Smooth muscle cell (in vitro differentiated cells): ENCODE results near the gene GRAMD1A. TPM values are rescaled to one million over a fixed set of nuclear protein-coding genes. Genes with fewer than 3 reads are reported as not detected.

ENCODE experiments used
- DNase-seq: peaks from one replicate; lab custom pipeline; 2025; ENCODE audit not compliant: unreplicated experiment; lab: John Stamatoyannopoulos, UW
- H2AFZ ChIP-seq: fragments of 200-600 bp; sonication (generic); 2 replicates; pipeline ENCODE4 v1.6.0; 2016; ENCODE audit warnings: antibody characterized with exemption, low read depth, mild to moderate bottlenecking
- H3F3A ChIP-seq: fragments of 200-600 bp; sonication (generic); 2 replicates; pipeline ENCODE4 v1.6.0; 2017; ENCODE audit warnings: antibody characterized with exemption, low read depth
- H3K27ac ChIP-seq: fragments of 200-600 bp; sonication (generic); 2 replicates; pipeline ENCODE4 v1.5.1; 2016; ENCODE audit warnings: low read depth, mild to moderate bottlenecking
- H3K27me3 ChIP-seq: fragments of 200-600 bp; sonication (generic); 2 replicates; pipeline ENCODE4 v1.6.1; 2016; ENCODE audit warnings: low read depth, mild to moderate bottlenecking
- H3K36me3 ChIP-seq: fragments of 200-600 bp; sonication (generic); 2 replicates; pipeline ENCODE4 v1.5.1; 2016; ENCODE audit warnings: low read depth
- H3K4me1 ChIP-seq: fragments of 200-600 bp; sonication (generic); 2 replicates; pipeline ENCODE4 v1.5.1; 2016; ENCODE audit warnings: low read depth
- H3K4me2 ChIP-seq: fragments of 200-600 bp; sonication (generic); 2 replicates; pipeline ENCODE4 v1.6.0; 2016; ENCODE audit warnings: mild to moderate bottlenecking
- H3K4me3 ChIP-seq: fragments of 200-600 bp; sonication (generic); 2 replicates; pipeline ENCODE4 v1.5.1; 2016; ENCODE audit warnings: mild to moderate bottlenecking
- H3K79me2 ChIP-seq: fragments of 200-600 bp; sonication (generic); 2 replicates; pipeline ENCODE4 v1.6.0; 2016; ENCODE audit warnings: low read depth, mild to moderate bottlenecking
- H3K9ac ChIP-seq: fragments of 200-600 bp; sonication (generic); 2 replicates; pipeline ENCODE4 v1.6.0; 2016; ENCODE audit warnings: low read depth
- H3K9me3 ChIP-seq: fragments of 200-600 bp; sonication (generic); replicated peaks from 2 replicates; pipeline ENCODE4 v1.5.1; 2016; ENCODE audit warnings: low read depth
- H4K20me1 ChIP-seq: fragments of 200-600 bp; sonication (generic); 2 replicates; pipeline ENCODE4 v1.6.0; 2016; ENCODE audit warnings: low read depth
- WGBS: methylation state at CpG from one replicate; pipeline ENCODE4 v1.1.7; 2016; ENCODE audit warnings: low lambda C conversion rate; 5-methylcytosine and 5-hydroxymethylcytosine counted together
- polyA plus RNA-seq: library from polyadenylated mRNA; unstranded; fragments of >200 nt; fragmentation: Nextera tagmentation; extraction: Ambion mirVana; gene quantifications from 2 replicates; pipeline ENCODE4 v1.2.1, GENCODE V29; 2016
- total RNA-seq: library from RNA; depleted of rRNA; stranded (reverse); fragments of >200 nt; gene quantifications from 2 replicates; pipeline ENCODE4 v1.2.3, GENCODE V29; 2014
- TF ChIP-seq, protein P1 (sequence below): fragments of 200-600 bp; sonication (generic); IDR thresholded peaks from 2 replicates; pipeline ENCODE4 v1.5.1; 2017; ENCODE audit warnings: borderline replicate concordance, mild to moderate bottlenecking, antibody characterized with exemption; ENCODE audit not compliant: insufficient read depth, poor library complexity, severe bottlenecking

The GRAMD1A gene
- total and polyA plus RNA-seq, 2 experiments from 2014 or later: 27.6 to 59.6 TPM

DNA sequence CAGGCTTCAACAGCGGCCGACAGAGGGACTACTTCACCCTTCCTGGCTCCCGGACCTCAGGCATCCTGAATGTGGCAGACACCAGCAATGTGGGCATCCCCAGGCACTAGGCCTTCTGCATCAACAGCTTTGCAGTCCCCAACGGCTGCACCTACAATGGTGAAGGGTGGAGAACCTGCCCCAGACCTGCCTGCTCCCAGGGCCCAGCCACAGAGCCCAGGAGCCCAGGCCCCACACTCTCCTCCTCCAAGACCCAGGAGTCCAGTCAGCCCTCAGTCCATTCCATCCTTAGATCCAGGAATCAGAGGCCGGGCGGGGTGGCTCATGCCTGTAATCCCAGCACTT, 75.9 kb downstream of the GRAMD1A start:
- Histone ChIP-seq H3K36me3 (no peaks in the 10 kb centered on the region), H3K4me2 (no peak overlapping the region), H3K9me3 (no peaks in the 10 kb centered on the region), H3F3A (no peaks in the 10 kb centered on the region), H2AFZ (no peak overlapping the region), H3K4me1 (no peaks in the 10 kb centered on the region), H3K27ac (no peak overlapping the region), H3K9ac (no peak overlapping the region), H3K4me3 (no peak overlapping the region), H4K20me1 (no peaks in the 10 kb centered on the region), H3K79me2 (no peaks in the 10 kb centered on the region), H3K27me3 (no peaks in the 10 kb centered on the region)
- TF ChIP-seq, protein P1, sequence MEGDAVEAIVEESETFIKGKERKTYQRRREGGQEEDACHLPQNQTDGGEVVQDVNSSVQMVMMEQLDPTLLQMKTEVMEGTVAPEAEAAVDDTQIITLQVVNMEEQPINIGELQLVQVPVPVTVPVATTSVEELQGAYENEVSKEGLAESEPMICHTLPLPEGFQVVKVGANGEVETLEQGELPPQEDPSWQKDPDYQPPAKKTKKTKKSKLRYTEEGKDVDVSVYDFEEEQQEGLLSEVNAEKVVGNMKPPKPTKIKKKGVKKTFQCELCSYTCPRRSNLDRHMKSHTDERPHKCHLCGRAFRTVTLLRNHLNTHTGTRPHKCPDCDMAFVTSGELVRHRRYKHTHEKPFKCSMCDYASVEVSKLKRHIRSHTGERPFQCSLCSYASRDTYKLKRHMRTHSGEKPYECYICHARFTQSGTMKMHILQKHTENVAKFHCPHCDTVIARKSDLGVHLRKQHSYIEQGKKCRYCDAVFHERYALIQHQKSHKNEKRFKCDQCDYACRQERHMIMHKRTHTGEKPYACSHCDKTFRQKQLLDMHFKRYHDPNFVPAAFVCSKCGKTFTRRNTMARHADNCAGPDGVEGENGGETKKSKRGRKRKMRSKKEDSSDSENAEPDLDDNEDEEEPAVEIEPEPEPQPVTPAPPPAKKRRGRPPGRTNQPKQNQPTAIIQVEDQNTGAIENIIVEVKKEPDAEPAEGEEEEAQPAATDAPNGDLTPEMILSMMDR: no peak
- DNase-seq: no peak
- WGBS: 94% methylated on average over 6 of the region's 6 CpGs

Other genes starting within 250 kb of the GRAMD1A start
- gene ZNF599, start 227.1 kb upstream of the GRAMD1A start, total RNA-seq: 5.5 and 7.7 TPM in 2 replicates
- 5.7 and 8.3 TPM in 2 replicates for gene ZNF599, start 227.1 kb upstream of the GRAMD1A start, polyA plus RNA-seq
- 1.2 and 3.0 TPM in 2 replicates for gene ZNF30, start 73.4 kb upstream of the GRAMD1A start, total RNA-seq
- gene ZNF30, start 73.4 kb upstream of the GRAMD1A start, polyA plus RNA-seq: 2.3 and 3.1 TPM in 2 replicates
- gene ZNF792, start 36.1 kb upstream of the GRAMD1A start, total RNA-seq: 7.1 and 8.8 TPM in 2 replicates
- gene ZNF792, start 36.1 kb upstream of the GRAMD1A start, polyA plus RNA-seq: 2.8 TPM in 2 replicates
- gene SCN1B, start 30.1 kb downstream of the GRAMD1A start, total RNA-seq: 0.99 and 3.3 TPM in 2 replicates
- 2.2 and 4.6 TPM in 2 replicates for gene SCN1B, start 30.1 kb downstream of the GRAMD1A start, polyA plus RNA-seq
- gene HPN, start 41.4 kb downstream of the GRAMD1A start, total RNA-seq: 1.9 and 4.1 TPM in 2 replicates
- 1.3 and 6.6 TPM in 2 replicates for gene HPN, start 41.4 kb downstream of the GRAMD1A start, polyA plus RNA-seq
- 26.3 and 37.0 TPM in 2 replicates for gene FXYD3, start 115.5 kb downstream of the GRAMD1A start, total RNA-seq
- 23.0 and 67.1 TPM in 2 replicates for gene FXYD3, start 115.5 kb downstream of the GRAMD1A start, polyA plus RNA-seq
- gene LGI4, start 134.7 kb downstream of the GRAMD1A start, total RNA-seq: 0.22 TPM in 1 of 2 replicates, not detected in the other
- gene LGI4, start 134.7 kb downstream of the GRAMD1A start, polyA plus RNA-seq: 0.17 and 0.24 TPM in 2 replicates
- 3.2 and 3.5 TPM in 2 replicates for gene FXYD1, start 138.5 kb downstream of the GRAMD1A start, total RNA-seq
- 2.7 and 3.0 TPM in 2 replicates for gene FXYD1, start 138.5 kb downstream of the GRAMD1A start, polyA plus RNA-seq
- gene FXYD7, start 142.9 kb downstream of the GRAMD1A start, total RNA-seq: not detected in 2 replicates
- not detected in 2 replicates for gene FXYD7, start 142.9 kb downstream of the GRAMD1A start, polyA plus RNA-seq
- gene FXYD5, start 154.4 kb downstream of the GRAMD1A start, total RNA-seq: 89.3 and 133 TPM in 2 replicates
- gene FXYD5, start 154.4 kb downstream of the GRAMD1A start, polyA plus RNA-seq: 205 and 246 TPM in 2 replicates
- not detected in 2 replicates for gene FAM187B, start 228.4 kb downstream of the GRAMD1A start, total RNA-seq
- gene FAM187B, start 228.4 kb downstream of the GRAMD1A start, polyA plus RNA-seq: not detected in 2 replicates
- gene LSR, start 248.7 kb downstream of the GRAMD1A start, total RNA-seq: 11.3 and 14.0 TPM in 2 replicates
- gene LSR, start 248.7 kb downstream of the GRAMD1A start, polyA plus RNA-seq: 14.2 and 85.3 TPM in 2 replicates